T-helper 17 cell (primary cell): Measurements from ENCODE around the gene ZNF804A. TPM values are rescaled to one million over a fixed set of nuclear protein-coding genes. Genes with fewer than 3 reads are reported as not detected.
"Not testable (repeated sequence)": the region's sequence is repeated elsewhere in the genome, so short reads cannot be mapped to it uniquely, and the experiment has no call there.

Experiments
- ATAC-seq: fragments of 150-1000 bp; cut with Tn5 transposase; 2 replicates; pipeline ENCODE4 v1.10.0; 2021; ENCODE audit warnings: mild to moderate bottlenecking, moderate library complexity
- DNase-seq, 3 donors: peaks; one replicate each; pipeline versions ENCODE4 v3.0.0 to v3.0.0-alpha.2; 2020 to 2021
- H3K9me3 ChIP-seq: one replicate; pipeline ENCODE4 v1.7.0; 2013; ENCODE audit warnings: low read length, mild to moderate bottlenecking; ENCODE audit not compliant: control insufficient read depth, poor library complexity, severe bottlenecking
- H3K27ac Mint-ChIP-seq: one replicate; pipeline ENCODE4 v1.8.0; 2022; ENCODE audit warnings: mild to moderate bottlenecking, moderate library complexity, mixed read lengths
- H3K27me3 Mint-ChIP-seq: one replicate; pipeline ENCODE4 v1.8.0; 2022; ENCODE audit warnings: mixed read lengths
- H3K36me3 Mint-ChIP-seq: one replicate; pipeline ENCODE4 v1.8.0; 2022; ENCODE audit warnings: low read depth, mixed read lengths
- H3K4me1 Mint-ChIP-seq: one replicate; pipeline ENCODE4 v1.8.0; 2022; ENCODE audit warnings: mild to moderate bottlenecking, mixed read lengths
- H3K4me3 Mint-ChIP-seq: one replicate; pipeline ENCODE4 v1.8.0; 2022; ENCODE audit warnings: mild to moderate bottlenecking, moderate library complexity, mixed read lengths
- total RNA-seq, 4 donors: library from RNA in 2 of 4; stranded (reverse) in 2 of 4; gene quantifications; one replicate each; pipeline ENCODE4 v1.2.3 and lab custom pipeline; 2022 to 2026

Gene ZNF804A
- total RNA-seq, 2 donors from 2014 or later, result not detected

DNA sequence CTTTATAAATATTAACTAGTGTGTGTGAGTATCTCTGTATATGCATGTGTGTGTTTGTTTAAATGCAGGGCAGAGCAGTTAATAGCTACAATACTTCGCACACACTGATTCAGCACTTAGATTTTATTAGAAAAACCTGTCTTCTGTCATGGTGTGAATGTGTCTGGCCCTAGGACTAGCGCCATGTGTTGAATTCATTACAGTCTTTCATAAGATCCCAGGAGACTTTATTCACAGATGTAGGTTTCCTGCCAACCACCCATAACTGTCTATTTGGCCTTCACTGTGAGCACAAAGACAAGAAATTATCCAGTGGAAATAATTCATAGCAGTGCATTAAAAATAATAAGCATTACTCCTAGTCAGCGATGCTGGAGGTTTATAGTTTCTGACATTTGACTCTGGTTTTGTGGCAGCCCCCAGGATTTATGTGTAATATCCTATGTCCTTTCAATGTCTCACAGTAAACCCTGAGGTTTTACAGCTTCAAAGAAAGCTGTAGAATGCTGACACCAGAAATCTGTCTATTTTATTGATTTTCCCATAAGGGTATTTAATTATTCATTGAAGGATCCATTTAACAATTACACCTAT lies 93.9 kb downstream of the ZNF804A start:
- H3K9me3 ChIP-seq, result no peaks in the 10 kb centered on the region
- Mint-ChIP-seq H3K27ac (no peak overlapping the region), H3K36me3 (no peaks in the 10 kb centered on the region), H3K27me3 (no peaks in the 10 kb centered on the region), H3K4me1 (no peaks in the 10 kb centered on the region), H3K4me3 (no peak overlapping the region)
- DNase-seq, result no peak
- ATAC-seq, result no peak

DNA sequence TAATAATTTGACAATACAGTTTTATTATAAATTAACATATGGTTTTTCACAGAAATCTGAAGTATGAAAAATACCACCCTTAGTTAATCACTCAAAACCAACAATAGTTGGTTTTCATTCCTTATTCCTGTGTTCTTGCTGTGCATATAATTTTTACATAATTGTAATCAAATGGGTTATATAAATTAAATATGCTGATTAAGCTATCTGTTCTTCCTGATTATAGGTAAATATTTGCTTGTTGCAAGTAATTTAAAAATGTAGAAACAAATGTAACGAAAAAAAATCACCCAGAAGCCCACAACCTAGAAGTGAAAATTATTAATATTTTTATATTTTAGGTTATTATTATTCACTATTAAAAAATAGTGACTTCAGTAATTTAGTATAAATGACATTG lies 98.3 kb downstream of the ZNF804A start:
- ATAC-seq (no peak), DNase-seq (no peak)
- no peak overlapping the region for H3K4me3 Mint-ChIP-seq
- no peaks in the 10 kb centered on the region for H3K4me1 Mint-ChIP-seq
- no peaks in the 10 kb centered on the region for H3K9me3 ChIP-seq
- no peak overlapping the region for H3K27ac Mint-ChIP-seq
- no peaks in the 10 kb centered on the region for H3K36me3 Mint-ChIP-seq
- no peaks in the 10 kb centered on the region for H3K27me3 Mint-ChIP-seq

DNA sequence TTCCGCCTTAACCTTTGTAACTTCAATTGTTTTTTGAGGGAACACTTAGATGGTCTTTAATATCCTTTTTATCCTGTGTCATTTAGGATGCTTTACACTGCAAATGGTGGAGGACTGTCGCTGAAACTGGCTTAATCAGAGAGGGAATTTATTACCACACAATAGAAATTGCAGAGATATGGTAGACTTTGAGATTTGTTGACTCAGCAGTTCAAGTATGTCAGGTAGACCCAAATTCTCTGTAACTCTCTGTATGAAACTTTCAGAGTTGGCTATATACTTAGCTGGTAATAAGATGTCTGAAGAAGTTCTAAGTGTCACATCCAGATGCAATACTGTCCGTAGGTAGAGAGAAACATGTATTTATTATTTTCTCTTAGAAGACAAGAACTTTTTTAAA lies 100.1 kb downstream of the ZNF804A start:
- Mint-ChIP-seq H3K4me1 (no peaks in the 10 kb centered on the region), H3K36me3 (no peaks in the 10 kb centered on the region), H3K27ac (no peak overlapping the region), H3K27me3 (no peaks in the 10 kb centered on the region), H3K4me3 (no peak overlapping the region)
- no peak for ATAC-seq
- H3K9me3 ChIP-seq, result no peaks in the 10 kb centered on the region
- DNase-seq, result no peak

DNA sequence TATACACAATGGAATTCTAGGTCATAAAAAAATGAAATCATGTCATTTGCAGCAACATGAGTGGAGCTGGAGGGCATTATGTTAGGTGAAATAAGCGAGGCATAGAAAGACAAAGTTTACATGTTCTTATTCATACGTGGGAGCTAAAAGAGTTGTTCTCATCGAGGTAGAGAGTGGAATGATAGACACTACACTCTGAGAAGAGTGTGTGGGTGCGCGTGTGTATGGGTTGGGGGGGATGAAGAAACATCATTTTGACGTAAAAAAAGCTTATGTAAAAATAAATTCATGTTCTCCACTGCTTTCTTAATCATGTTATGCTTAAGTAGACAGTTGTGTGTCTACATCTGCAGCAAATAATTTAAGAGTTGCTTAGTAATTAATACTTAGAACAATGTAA lies 123.6 kb downstream of the ZNF804A start:
- H3K27me3 Mint-ChIP-seq, result no peaks in the 10 kb centered on the region
- no peak overlapping the region for H3K27ac Mint-ChIP-seq
- no peak for DNase-seq
- H3K4me3 Mint-ChIP-seq, result no peak overlapping the region
- H3K36me3 Mint-ChIP-seq, result no peaks in the 10 kb centered on the region
- ATAC-seq, result no peak
- no peaks in the 10 kb centered on the region for H3K4me1 Mint-ChIP-seq
- no peaks in the 10 kb centered on the region for H3K9me3 ChIP-seq

DNA sequence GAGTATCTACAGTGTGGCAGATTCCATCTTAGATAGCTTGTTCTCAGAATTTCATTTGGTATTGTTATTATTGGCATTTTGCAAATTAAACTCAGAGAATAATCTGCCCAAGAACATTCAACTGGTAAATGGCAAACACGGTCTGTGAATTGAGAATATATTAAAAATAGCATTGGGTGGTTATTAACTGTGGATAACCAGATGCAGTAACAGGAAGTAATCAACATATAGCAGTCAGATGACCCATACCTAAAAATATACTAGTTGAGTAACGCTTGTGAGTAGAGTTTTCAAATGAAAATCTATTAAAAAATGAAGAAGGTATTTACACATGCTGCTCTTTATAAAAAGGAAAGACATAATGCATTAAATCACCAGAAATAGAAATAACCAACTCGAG lies 129.5 kb downstream of the ZNF804A start:
- H3K9me3 ChIP-seq, result no peaks in the 10 kb centered on the region
- no peaks in the 10 kb centered on the region for H3K36me3 Mint-ChIP-seq
- H3K4me1 Mint-ChIP-seq, result no peaks in the 10 kb centered on the region
- DNase-seq, result no peak
- H3K27me3 Mint-ChIP-seq, result no peaks in the 10 kb centered on the region
- no peak for ATAC-seq
- no peak overlapping the region for H3K27ac Mint-ChIP-seq
- no peak overlapping the region for H3K4me3 Mint-ChIP-seq

DNA sequence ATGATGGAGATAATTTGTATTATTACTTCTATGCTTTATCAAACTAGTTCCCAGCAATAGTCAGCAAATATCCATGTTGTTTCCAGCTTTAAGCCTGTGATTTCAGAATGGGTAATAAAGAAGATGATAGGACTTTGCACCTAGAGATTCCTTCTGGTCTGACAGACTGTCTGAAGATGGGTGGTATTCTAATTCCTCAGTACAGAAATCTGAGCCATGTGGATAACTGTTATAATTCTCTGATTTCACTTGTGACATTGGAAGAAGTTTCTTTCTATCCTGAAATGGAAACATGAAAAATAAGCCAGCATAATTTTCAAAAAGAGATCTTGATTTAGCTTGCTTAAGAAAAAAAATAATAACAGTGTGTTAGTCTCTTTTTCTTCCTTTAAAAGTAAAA lies 130.1 kb downstream of the ZNF804A start:
- Mint-ChIP-seq H3K27me3 (no peaks in the 10 kb centered on the region), H3K4me3 (no peak overlapping the region), H3K27ac (no peak overlapping the region), H3K36me3 (no peaks in the 10 kb centered on the region), H3K4me1 (no peaks in the 10 kb centered on the region)
- no peaks in the 10 kb centered on the region for H3K9me3 ChIP-seq
- DNase-seq, result no peak
- ATAC-seq, result no peak

DNA sequence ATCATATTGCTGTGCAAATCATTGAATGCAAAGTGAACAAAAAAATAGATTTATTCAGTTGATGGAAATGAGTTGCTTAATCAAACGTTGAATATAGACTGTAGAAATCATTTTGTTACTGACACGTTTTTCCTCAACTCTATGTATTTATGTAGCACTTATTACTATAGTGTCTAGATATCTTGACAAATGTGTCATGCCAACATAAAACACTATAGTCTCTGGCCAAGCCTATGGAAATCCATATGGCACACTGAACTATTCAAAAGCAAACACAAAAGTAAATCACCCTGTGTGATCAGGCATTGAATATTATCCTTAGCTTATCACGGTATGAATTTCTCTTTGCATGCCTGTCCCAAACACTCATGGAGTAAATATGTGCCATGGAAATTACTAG lies 131.3 kb downstream of the ZNF804A start:
- no peak overlapping the region for H3K27ac Mint-ChIP-seq
- no peaks in the 10 kb centered on the region for H3K27me3 Mint-ChIP-seq
- H3K4me1 Mint-ChIP-seq, result no peaks in the 10 kb centered on the region
- no peaks in the 10 kb centered on the region for H3K9me3 ChIP-seq
- ATAC-seq (no peak), DNase-seq (no peak)
- H3K4me3 Mint-ChIP-seq, result no peak overlapping the region
- H3K36me3 Mint-ChIP-seq, result no peaks in the 10 kb centered on the region

DNA sequence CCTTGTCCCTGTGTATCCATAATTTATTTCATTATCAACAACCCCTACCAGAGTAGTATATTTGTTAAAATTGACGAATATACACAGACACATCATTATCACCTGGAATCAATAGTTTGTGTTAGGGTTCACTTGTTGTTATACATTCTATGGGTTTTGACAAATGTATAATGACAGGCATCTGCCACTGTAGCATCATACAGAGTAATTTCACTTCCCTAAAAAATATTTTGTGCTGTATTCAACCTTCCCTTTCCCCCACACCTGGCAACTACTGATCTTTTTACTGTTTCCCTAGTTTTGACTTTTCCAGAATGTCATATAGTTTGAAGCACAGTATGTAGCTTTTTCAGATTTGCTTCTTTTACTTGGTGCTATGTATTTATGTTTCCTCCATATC lies 132.0 kb downstream of the ZNF804A start:
- H3K9me3 ChIP-seq, result no peaks in the 10 kb centered on the region
- Mint-ChIP-seq H3K4me3 (no peak overlapping the region), H3K27me3 (no peaks in the 10 kb centered on the region), H3K27ac (no peak overlapping the region), H3K36me3 (no peaks in the 10 kb centered on the region), H3K4me1 (no peaks in the 10 kb centered on the region)
- DNase-seq, result no peak
- ATAC-seq, result no peak

DNA sequence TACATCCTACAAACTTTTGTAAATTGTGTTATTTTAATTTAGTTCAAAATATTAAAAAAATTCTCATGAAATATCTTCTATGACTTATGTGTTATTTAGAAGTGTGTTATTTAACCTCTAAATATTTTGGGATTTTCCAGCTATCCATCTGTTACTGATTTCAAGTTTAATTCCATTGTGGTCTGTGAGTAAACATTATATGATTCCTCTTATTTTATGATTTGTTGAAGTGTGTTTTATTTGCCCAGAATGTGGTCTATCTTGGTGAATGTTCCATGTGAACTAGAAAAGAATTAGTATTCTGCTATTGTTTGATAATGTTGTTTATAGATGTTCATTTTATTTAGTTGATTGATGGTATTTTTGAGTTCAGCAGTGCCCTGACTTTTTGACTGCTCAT lies 136.0 kb downstream of the ZNF804A start:
- no peak overlapping the region for H3K27ac Mint-ChIP-seq
- no peaks in the 10 kb centered on the region for H3K4me1 Mint-ChIP-seq
- DNase-seq, result no peak
- no peaks in the 10 kb centered on the region for H3K27me3 Mint-ChIP-seq
- H3K36me3 Mint-ChIP-seq, result no peaks in the 10 kb centered on the region
- no peaks in the 10 kb centered on the region for H3K9me3 ChIP-seq
- ATAC-seq, result no peak
- H3K4me3 Mint-ChIP-seq, result no peak overlapping the region

DNA sequence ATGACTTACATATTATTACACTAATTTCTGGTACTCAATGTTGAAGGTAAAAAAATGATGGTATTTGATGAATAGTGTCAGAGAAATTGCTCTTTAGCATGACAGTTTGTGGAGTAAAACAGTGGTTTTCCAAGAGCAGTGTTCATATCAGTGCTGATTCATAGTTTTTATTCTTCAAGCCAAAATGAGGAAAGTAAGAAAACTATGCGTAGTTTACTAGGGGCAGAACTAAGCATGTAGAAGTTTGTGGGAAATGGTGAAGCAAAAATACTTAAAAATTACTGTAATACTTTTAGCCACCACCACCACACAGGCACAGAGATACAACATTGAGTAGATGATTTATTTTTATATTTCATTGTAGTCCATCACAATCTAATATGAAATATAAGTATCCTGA lies 137.3 kb downstream of the ZNF804A start:
- Mint-ChIP-seq H3K27ac (no peak overlapping the region), H3K4me1 (no peaks in the 10 kb centered on the region), H3K36me3 (no peaks in the 10 kb centered on the region), H3K4me3 (no peak overlapping the region), H3K27me3 (no peaks in the 10 kb centered on the region)
- H3K9me3 ChIP-seq, result no peaks in the 10 kb centered on the region
- ATAC-seq (no peak), DNase-seq (no peak)

DNA sequence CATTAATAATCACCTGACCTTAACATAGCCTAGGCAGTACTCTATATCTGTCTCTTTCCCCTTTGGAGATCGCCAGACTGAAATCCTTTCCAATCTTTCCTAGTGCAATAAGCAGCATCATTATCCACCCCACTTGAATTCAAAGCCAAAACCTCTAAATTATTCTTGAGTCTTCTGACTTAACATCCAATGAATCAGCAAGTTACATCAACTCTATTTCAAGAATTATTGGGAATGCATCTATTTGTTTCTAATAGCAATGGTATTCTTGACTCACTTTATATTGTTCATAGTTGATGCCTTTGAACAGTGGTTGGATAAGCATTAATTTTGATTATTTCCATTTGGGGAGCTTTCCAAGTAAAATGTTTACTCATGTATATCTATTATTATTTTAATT lies 144.8 kb downstream of the ZNF804A start:
- Mint-ChIP-seq H3K4me1 (no peaks in the 10 kb centered on the region), H3K27me3 (no peaks in the 10 kb centered on the region), H3K27ac (no peak overlapping the region), H3K36me3 (no peaks in the 10 kb centered on the region), H3K4me3 (no peak overlapping the region)
- ATAC-seq (no peak), DNase-seq (no peak)
- no peaks in the 10 kb centered on the region for H3K9me3 ChIP-seq

DNA sequence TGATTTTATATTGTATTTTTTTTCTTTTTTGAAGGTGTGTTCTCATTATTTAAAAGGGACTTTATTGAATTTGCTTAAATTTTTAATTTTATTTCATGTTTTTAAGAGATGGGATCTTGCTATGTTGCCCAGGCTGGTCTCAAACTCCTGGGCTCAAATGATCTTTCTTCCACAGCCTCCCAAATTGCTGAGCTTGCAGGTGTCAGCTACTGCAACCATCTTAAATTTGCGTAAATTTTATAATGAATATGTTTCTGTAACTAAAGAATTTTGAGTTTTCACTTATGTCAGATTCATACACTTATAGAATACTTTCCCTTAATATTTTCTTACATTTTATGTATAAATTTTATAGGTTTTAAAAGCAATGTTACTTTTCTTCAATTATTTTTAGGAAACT lies 157.8 kb downstream of the ZNF804A start:
- Mint-ChIP-seq H3K36me3 (no peaks in the 10 kb centered on the region), H3K27me3 (no peaks in the 10 kb centered on the region)

DNA sequence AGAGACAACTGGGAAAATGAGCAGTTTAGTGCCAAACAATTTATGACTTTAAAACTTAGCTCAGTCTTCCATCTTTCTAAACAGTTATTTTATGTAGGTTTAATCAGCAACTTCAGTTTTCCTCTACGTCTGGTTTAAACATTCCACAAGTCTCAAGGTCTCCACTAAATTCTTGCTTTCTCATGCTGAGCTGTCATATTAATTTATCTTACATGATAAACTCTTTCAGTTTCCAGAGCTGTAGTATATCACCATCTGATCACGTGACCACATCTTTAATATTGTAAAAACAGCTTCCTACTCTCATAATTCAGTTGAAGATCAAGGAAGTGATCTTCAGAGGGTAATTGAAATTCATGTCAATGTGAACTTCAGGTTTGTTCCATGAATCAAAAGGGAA lies 158.6 kb downstream of the ZNF804A start:
- no peaks in the 10 kb centered on the region for H3K36me3 Mint-ChIP-seq
- no peaks in the 10 kb centered on the region for H3K4me1 Mint-ChIP-seq
- DNase-seq (no peak), ATAC-seq (no peak)
- no peaks in the 10 kb centered on the region for H3K27me3 Mint-ChIP-seq
- no peak overlapping the region for H3K4me3 Mint-ChIP-seq
- H3K9me3 ChIP-seq, result no peaks in the 10 kb centered on the region
- no peak overlapping the region for H3K27ac Mint-ChIP-seq

More for the DNA sequence above, 157.8 kb downstream of the ZNF804A start:
- H3K9me3 ChIP-seq, result no peaks in the 10 kb centered on the region
- Mint-ChIP-seq H3K4me1 (no peaks in the 10 kb centered on the region), H3K4me3 (no peak overlapping the region), H3K27ac (no peak overlapping the region)
- ATAC-seq, result no peak
- no peak for DNase-seq

DNA sequence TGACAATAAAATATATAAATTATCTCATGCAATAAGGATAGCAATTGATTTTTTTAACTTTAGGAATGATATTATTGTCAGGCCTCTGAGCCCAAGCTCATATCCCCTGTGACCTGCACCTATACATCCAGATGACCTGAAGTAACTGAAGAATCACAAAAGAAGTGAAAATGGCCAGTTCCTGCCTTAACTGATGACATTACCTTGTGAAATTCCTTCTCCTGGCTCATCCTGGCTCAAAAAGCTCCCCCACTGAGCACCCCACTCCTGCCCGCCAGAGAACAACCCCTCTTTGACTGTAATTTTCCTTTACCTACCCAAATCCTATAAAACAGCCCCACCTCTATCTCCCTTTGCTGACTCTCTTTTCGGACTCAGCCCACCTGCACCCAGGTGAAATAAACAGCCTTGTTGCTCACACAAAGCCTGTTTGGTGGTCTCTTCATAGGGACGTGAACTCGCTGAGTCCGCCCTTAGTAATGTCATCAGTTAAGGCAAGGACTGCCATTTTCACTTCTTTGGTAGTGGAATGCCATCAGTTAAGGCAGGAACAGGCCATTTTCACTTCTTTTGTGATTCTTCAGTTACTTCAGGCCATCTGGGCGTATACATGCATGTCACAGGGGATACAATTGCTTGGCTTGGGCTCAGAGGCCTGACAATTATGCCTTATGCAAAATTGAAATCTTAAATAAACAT lies 161.4 kb downstream of the ZNF804A start:
- ATAC-seq, H3K27ac Mint-ChIP-seq, H3K27me3 Mint-ChIP-seq, H3K36me3 Mint-ChIP-seq, H3K9me3 ChIP-seq, H3K4me1 Mint-ChIP-seq, DNase-seq, H3K4me3 Mint-ChIP-seq: not testable (repeated sequence)
